PFSK-1 (cell line): ENCODE results near the gene ZNF561.

ENCODE experiments used
- FOXP2 ChIP-seq: optimal IDR thresholded peaks from 2 replicates; pipeline ENCODE3; 2011; ENCODE audit warnings: borderline replicate concordance, control low read depth, inconsistent platforms; ENCODE audit not compliant: insufficient read depth; ENCODE audit errors: extremely low read length, extremely low read depth
- POLR2AphosphoS5 ChIP-seq: IDR thresholded peaks from 2 replicates; pipeline ENCODE4 v1.6.1; 2012; ENCODE audit warnings: low read depth, mild to moderate bottlenecking, control low read depth, low read length, moderate library complexity
- REST ChIP-seq, 2 experiments: IDR thresholded peaks; 2 replicates each; pipeline versions ENCODE4 v1.6.1 to v1.8.0; 2011 to 2012; ENCODE audit warnings: low read depth in 2 of 2, low read length in 2 of 2, control low read depth in 1 of 2, inconsistent platforms in 1 of 2, mild to moderate bottlenecking in 1 of 2, moderate library complexity in 1 of 2; ENCODE audit not compliant: insufficient read depth in 1 of 2
- SIN3A ChIP-seq: IDR thresholded peaks from 2 replicates; pipeline ENCODE4 v1.6.1; 2012; ENCODE audit warnings: mild to moderate bottlenecking, low read length, moderate library complexity, borderline replicate concordance; ENCODE audit not compliant: insufficient read depth
- TAF1 ChIP-seq: IDR thresholded peaks from 2 replicates; pipeline ENCODE4 v1.6.1; 2012; ENCODE audit warnings: low read length, control low read depth, borderline replicate concordance; ENCODE audit not compliant: insufficient read depth

ZNF561 gene

GRCh38 chr19:9566729-9567128 is 54.3 kb downstream of the ZNF561 start:
- TF ChIP-seq REST (IDR thresholded peaks at IDR 0.05; ENCODE audit: insufficient read depth in 1 of 2, low read depth in 2 of 2, low read length in 2 of 2) (no peak), FOXP2 (no peak), TAF1 (no peak), POLR2AphosphoS5 (no peak), SIN3A (no peak)

- no peak for TF ChIP-seq FOXP2
- no peak for TF ChIP-seq POLR2AphosphoS5
- no peak for TF ChIP-seq REST (IDR thresholded peaks at IDR 0.05; ENCODE audit: insufficient read depth in 1 of 2, low read depth in 2 of 2, low read length in 2 of 2)
- TF ChIP-seq TAF1: no peak
- no peak for TF ChIP-seq SIN3A
Observed at GRCh38 chr19:9565900-9566705, 54.9 kb downstream of the ZNF561 start.
